Measurements from ENCODE around the gene ANGPTL2.

Gene ANGPTL2

GRCh38 chr9:127106466-127106855, 16.0 kb downstream of the ANGPTL2 start:
- Histone ChIP-seq H3K4me3 (ENCODE audit: low read depth in 1 of 2, low read length in 1 of 2) (no peak overlapping the region), H3K9me3 (no peaks in the 10 kb centered on the region), H3K27ac (no peak overlapping the region), H3K27me3 (peaks cover 10% of the 10 kb centered on the region), H3K4me1 (ENCODE audit: control insufficient read depth in 1 of 2, insufficient read depth in 1 of 2, low read depth in 1 of 2, low read length in 1 of 2) (peaks cover 11 to 15% of the 10 kb centered on the region in 2 experiments), H3K36me3 (no peaks in the 10 kb centered on the region)
- TF ChIP-seq CTCF (IDR thresholded peaks at IDR 0.05): no peak

DNA sequence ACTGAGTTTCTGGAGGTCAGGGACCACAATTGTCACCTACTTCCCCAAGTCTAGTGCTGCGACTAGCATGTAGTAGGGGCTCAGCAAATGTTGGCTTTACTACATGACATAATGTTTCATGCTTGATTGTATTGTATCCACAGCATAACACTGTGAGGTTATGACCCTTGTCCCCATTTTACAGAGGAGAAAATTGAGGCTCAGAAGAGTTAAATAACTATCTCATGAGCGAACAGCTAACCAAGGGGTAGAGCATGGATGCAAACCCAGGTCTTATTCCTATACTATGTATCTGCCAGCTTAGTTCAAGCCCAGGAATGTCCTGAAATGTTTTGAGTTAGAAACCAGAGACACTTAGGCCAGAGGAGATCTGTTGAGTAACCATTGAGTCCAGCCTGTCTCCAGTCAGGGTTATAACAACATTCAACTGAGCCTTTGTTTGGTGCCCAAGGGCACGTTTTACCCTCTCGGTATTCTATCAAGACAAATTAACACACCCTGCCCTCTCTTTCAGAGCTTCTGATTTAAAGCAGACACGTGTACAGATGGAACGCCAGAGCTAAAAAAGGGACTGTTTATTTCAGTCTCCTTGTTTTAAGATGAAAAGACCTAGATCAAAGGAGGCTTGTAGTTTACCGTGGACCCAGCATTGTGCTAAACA, 16.5 kb downstream of the ANGPTL2 start:
- Histone ChIP-seq H3K27ac (no peak overlapping the region), H3K36me3 (no peaks in the 10 kb centered on the region)
- no peak for TF ChIP-seq CTCF (IDR thresholded peaks at IDR 0.05)

GRCh38 chr9:127104581-127105311, 17.7 kb downstream of the ANGPTL2 start:
- no peak for TF ChIP-seq CTCF (IDR thresholded peaks at IDR 0.05)
- Histone ChIP-seq H3K9me3 (no peaks in the 10 kb centered on the region), H3K4me3 (ENCODE audit: low read depth in 1 of 2, low read length in 1 of 2) (no peak overlapping the region), H3K36me3 (no peaks in the 10 kb centered on the region), H3K27me3 (peaks cover 10% of the 10 kb centered on the region), H3K27ac (no peak overlapping the region), H3K4me1 (ENCODE audit: control insufficient read depth in 1 of 2, insufficient read depth in 1 of 2, low read depth in 1 of 2, low read length in 1 of 2) (peaks cover 11 to 15% of the 10 kb centered on the region in 2 experiments)

More for the DNA sequence above, 16.5 kb downstream of the ANGPTL2 start:
- Histone ChIP-seq H3K9me3 (no peaks in the 10 kb centered on the region), H3K27me3 (peaks cover 10% of the 10 kb centered on the region), H3K4me3 (ENCODE audit: low read depth in 1 of 2, low read length in 1 of 2) (no peak overlapping the region), H3K4me1 (ENCODE audit: control insufficient read depth in 1 of 2, insufficient read depth in 1 of 2, low read depth in 1 of 2, low read length in 1 of 2) (peaks cover 11 to 15% of the 10 kb centered on the region in 2 experiments)

DNA sequence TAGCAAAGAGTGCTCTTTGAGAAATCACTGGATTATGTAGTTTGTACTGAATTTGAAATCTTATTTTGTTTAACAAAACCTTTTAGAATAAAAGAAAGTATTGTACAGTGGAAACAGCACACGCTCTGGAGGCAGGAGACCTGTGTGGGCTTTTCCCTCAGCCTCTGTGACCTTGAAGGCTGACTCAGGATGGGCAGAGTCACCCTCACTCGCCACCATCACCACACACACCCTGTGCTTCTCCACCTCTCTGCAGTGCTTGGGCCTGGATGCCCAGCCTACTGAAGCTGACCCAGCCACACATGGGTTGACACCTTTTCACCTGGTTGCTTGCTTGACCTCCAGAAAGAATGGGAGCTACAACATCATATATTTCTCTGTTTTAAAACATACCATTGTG, 19.6 kb downstream of the ANGPTL2 start:
- H3K27ac ChIP-seq: no peak overlapping the region
- peaks cover 5% of the 10 kb centered on the region for H3K27me3 ChIP-seq
- peaks cover 11 to 15% of the 10 kb centered on the region in 2 experiments for H3K4me1 ChIP-seq (ENCODE audit: control insufficient read depth in 1 of 2, insufficient read depth in 1 of 2, low read depth in 1 of 2, low read length in 1 of 2)
- H3K9me3 ChIP-seq: no peaks in the 10 kb centered on the region
- no peak overlapping the region for H3K4me3 ChIP-seq (ENCODE audit: low read depth in 1 of 2, low read length in 1 of 2)
- no peak for TF ChIP-seq CTCF (IDR thresholded peaks at IDR 0.05)
- H3K36me3 ChIP-seq: no peaks in the 10 kb centered on the region

DNA sequence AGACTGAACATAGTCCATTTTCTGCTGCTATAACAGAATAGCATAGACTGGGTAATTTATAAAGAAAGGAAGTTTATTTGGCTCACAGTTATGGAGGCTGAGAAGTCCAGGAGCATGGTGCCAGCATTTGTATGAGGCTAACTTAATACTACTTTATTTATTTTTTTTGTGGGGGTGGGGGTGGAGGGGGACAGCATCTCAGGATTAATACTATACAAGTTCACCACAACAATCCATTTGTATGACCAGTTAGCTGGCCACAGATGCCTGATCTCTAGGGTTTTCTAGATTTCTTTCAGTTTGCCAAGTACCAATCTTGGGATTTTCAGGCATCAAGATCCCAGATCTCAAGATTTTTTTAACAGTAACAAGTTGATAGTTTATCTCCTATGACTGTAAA, 20.3 kb downstream of the ANGPTL2 start:
- peaks cover 11 to 15% of the 10 kb centered on the region in 2 experiments for H3K4me1 ChIP-seq (ENCODE audit: control insufficient read depth in 1 of 2, insufficient read depth in 1 of 2, low read depth in 1 of 2, low read length in 1 of 2)
- no peak for TF ChIP-seq CTCF (IDR thresholded peaks at IDR 0.05)
- H3K4me3 ChIP-seq (ENCODE audit: low read depth in 1 of 2, low read length in 1 of 2): no peak overlapping the region
- H3K9me3 ChIP-seq: no peaks in the 10 kb centered on the region
- H3K27me3 ChIP-seq: no peaks in the 10 kb centered on the region
- H3K36me3 ChIP-seq: no peaks in the 10 kb centered on the region
- H3K27ac ChIP-seq: no peak overlapping the region
